Measurements from ENCODE around the gene ZNF84. TPM values are rescaled to one million over a fixed set of nuclear protein-coding genes. Genes with fewer than 3 reads are reported as not detected.

Gene ZNF84
- total RNA-seq = 26.0 TPM

DNA sequence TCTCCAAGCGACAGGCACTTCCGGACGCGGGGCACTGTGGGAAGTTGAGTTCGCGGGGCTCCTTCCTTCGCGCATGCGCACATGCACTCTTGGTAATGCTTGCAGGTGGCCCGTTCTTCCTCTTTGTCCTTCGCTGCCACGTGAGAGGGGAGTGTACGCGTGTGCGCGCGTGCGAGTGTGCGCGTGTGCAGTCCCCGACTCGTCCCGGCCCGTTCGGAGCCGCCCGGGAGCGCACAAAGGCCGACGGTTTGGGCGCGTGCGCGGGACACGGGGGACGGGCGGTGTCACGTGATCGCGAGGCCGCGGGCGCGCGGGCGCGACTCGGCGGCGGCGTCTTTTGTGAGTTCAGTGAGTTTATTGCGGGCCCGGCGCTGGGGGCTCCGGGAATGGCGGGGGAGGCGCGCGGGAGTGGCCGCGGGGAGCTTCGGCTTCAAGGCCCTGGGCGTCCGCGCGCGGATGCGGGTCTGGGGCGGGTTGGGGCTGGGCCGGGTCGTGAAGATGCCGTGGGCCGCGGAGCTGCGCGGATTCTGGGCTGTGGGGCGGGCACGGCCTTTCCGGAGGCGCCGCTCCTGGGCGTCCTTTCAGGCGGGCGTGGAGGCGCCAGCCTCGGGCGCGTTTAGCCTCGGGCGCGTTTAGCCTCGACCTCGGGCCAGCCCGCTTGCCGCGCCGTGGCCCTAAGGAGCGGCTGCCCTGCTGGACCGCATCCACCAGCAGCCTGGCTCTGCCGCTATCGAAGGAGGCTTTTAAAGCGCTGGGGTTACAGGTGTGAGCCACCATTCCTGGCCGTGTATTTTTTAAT is at the start of gene ZNF84:
ZNF84 (plus strand) TSS at position 303 of the 799 bp plus-strand sequence. CDS start 3,959 bp downstream, outside the sequence.
- H3K9me3 ChIP-seq (ENCODE audit: low read depth, low read length) = peaks cover 48% of the 10 kb centered on the region
- no peaks in the 10 kb centered on the region for H3K27me3 ChIP-seq (ENCODE audit: insufficient read depth, low read length)
- peak within 1 kb of the TSS; percentile 60 for H3K4me3 ChIP-seq (ENCODE audit: low read length)
- peaks cover 9% of the 10 kb centered on the region for H3K4me1 ChIP-seq (ENCODE audit: insufficient read depth, low read length)

- no peaks in the 10 kb centered on the region for H3K4me1 ChIP-seq (ENCODE audit: insufficient read depth, low read length)
- H3K4me3 ChIP-seq (ENCODE audit: low read length) = no peak overlapping the region
- H3K9me3 ChIP-seq (ENCODE audit: low read depth, low read length) = peaks cover 87% of the 10 kb centered on the region
- no peaks in the 10 kb centered on the region for H3K27me3 ChIP-seq (ENCODE audit: insufficient read depth, low read length)
These were observed 38.6 kb upstream of the ZNF84 start for GRCh38 chr12:132998741-132999140.

GRCh38 chr12:133010657-133011297 is 26.5 kb upstream of the ZNF84 start:
- no peak overlapping the region for H3K4me3 ChIP-seq (ENCODE audit: low read length)
- no peaks in the 10 kb centered on the region for H3K27me3 ChIP-seq (ENCODE audit: insufficient read depth, low read length)
- H3K9me3 ChIP-seq (ENCODE audit: low read depth, low read length) = peaks cover 89% of the 10 kb centered on the region
- no peaks in the 10 kb centered on the region for H3K4me1 ChIP-seq (ENCODE audit: insufficient read depth, low read length)

DNA sequence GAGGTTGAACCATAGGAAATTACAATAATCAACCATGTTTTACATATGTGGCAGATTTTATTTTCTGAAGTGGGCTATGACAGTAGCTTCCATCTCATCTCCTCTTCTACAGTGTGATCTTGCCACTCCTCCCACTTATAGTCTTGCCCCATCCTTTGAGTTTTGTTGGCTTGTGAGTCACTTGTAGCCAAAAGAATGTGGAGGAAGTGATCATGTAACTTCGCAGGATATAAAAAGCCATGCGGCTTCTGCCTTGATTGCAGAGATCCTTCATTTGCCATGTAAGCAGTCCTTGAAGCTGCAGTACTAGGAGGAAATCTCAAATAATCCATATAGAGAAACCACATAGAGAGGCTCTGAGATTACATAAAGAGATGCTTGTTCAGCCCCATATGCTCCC is 13.7 kb upstream of the ZNF84 start:
- H3K27me3 ChIP-seq (ENCODE audit: insufficient read depth, low read length) = no peaks in the 10 kb centered on the region
- no peak overlapping the region for H3K4me3 ChIP-seq (ENCODE audit: low read length)
- no peaks in the 10 kb centered on the region for H3K4me1 ChIP-seq (ENCODE audit: insufficient read depth, low read length)
- H3K9me3 ChIP-seq (ENCODE audit: low read depth, low read length) = peaks cover 46% of the 10 kb centered on the region

GRCh38 chr12:133026996-133027395 is 10.3 kb upstream of the ZNF84 start:
- Histone ChIP-seq H3K4me3 (ENCODE audit: low read length) (no peak overlapping the region), H3K4me1 (ENCODE audit: insufficient read depth, low read length) (no peaks in the 10 kb centered on the region), H3K27me3 (ENCODE audit: insufficient read depth, low read length) (no peaks in the 10 kb centered on the region), H3K9me3 (ENCODE audit: low read depth, low read length) (peaks cover 38% of the 10 kb centered on the region)

- Histone ChIP-seq H3K9me3 (ENCODE audit: low read depth, low read length) (peaks cover 54% of the 10 kb centered on the region), H3K4me1 (ENCODE audit: insufficient read depth, low read length) (peaks cover 9% of the 10 kb centered on the region), H3K4me3 (ENCODE audit: low read length) (peak overlapping the region; percentile 60), H3K27me3 (ENCODE audit: insufficient read depth, low read length) (no peaks in the 10 kb centered on the region)
These were observed 905 bp downstream of the ZNF84 start for GRCh38 chr12:133038118-133038709.

GRCh38 chr12:133046698-133047097 is 9.4 kb downstream of the ZNF84 start:
- H3K4me3 ChIP-seq (ENCODE audit: low read length) = no peak overlapping the region
- H3K4me1 ChIP-seq (ENCODE audit: insufficient read depth, low read length) = no peaks in the 10 kb centered on the region

DNA sequence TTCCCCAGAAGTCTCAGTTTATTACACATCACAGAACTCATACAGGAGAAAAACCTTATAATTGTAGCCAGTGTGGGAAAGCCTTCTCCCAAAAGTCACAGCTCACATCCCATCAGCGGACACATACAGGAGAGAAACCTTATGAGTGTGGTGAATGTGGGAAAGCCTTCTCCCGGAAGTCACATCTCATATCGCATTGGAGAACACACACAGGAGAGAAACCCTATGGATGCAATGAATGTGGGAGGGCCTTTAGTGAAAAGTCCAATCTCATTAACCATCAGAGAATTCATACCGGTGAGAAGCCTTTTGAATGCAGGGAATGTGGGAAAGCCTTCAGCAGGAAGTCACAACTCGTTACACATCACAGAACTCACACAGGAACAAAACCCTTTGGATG is 20.1 kb downstream of the ZNF84 start:
- Histone ChIP-seq H3K9me3 (ENCODE audit: low read depth, low read length) (peaks cover 99% of the 10 kb centered on the region), H3K4me3 (ENCODE audit: low read length) (no peak overlapping the region), H3K4me1 (ENCODE audit: insufficient read depth, low read length) (no peaks in the 10 kb centered on the region), H3K27me3 (ENCODE audit: insufficient read depth, low read length) (no peaks in the 10 kb centered on the region)

More at GRCh38 chr12:133046698-133047097, 9.4 kb downstream of the ZNF84 start:
- Histone ChIP-seq H3K27me3 (ENCODE audit: insufficient read depth, low read length) (no peaks in the 10 kb centered on the region), H3K9me3 (ENCODE audit: low read depth, low read length) (peaks cover 93% of the 10 kb centered on the region)

DNA sequence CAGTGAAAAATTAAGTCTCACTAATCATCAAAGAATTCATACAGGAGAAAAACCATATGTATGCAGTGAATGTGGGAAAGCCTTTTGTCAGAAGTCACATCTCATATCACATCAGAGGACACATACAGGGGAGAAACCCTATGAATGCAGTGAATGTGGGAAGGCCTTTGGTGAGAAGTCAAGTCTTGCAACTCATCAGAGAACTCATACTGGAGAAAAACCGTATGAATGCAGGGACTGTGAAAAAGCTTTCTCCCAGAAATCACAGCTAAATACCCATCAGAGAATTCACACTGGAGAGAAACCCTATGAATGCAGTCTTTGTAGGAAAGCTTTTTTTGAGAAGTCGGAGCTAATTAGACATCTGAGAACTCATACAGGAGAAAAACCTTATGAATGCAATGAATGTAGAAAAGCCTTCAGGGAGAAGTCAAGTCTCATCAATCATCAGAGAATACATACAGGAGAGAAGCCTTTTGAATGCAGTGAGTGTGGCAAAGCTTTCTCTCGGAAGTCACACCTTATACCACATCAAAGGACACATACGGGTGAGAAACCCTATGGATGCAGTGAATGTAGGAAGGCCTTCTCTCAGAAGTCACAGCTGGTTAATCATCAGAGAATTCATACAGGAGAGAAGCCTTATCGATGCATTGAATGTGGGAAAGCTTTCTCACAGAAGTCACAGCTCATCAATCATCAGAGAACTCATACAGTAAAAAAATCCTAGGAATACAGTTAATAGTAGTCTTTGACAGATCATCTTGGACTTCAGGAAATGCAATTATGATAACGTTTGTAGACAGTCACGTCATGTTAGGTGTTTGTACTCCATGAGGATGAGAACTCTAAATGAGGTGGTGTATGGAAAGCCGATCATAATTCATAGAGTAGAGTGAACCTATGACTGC is 21.1 kb downstream of the ZNF84 start:
- H3K27me3 ChIP-seq (ENCODE audit: insufficient read depth, low read length) = no peaks in the 10 kb centered on the region
- H3K4me3 ChIP-seq (ENCODE audit: low read length) = no peak overlapping the region
- H3K4me1 ChIP-seq (ENCODE audit: insufficient read depth, low read length) = no peaks in the 10 kb centered on the region
- peaks cover 99% of the 10 kb centered on the region for H3K9me3 ChIP-seq (ENCODE audit: low read depth, low read length)

DNA sequence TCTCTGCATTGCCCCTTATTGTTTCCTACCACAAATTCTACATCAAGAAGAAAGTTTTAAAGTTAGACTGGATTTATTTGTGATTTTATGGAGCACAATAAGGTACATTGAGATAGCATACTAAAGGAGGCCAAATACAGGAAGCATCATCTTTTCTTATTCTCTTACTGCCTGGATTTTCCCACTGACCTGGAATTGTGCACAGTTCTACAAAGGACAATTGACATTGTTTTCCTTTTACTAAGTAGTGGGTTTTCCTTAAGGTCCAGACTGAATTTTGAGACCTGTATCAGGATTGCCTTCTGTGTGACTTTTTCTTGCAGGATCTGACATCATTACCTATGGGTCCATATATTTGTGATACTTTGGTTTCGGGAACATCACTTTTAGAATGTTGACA is 24.6 kb downstream of the ZNF84 start:
- Histone ChIP-seq H3K9me3 (ENCODE audit: low read depth, low read length) (peaks cover 98% of the 10 kb centered on the region), H3K27me3 (ENCODE audit: insufficient read depth, low read length) (no peaks in the 10 kb centered on the region), H3K4me3 (ENCODE audit: low read length) (no peak overlapping the region), H3K4me1 (ENCODE audit: insufficient read depth, low read length) (no peaks in the 10 kb centered on the region)

- Histone ChIP-seq H3K9me3 (ENCODE audit: low read depth, low read length) (peaks cover 95% of the 10 kb centered on the region), H3K27me3 (ENCODE audit: insufficient read depth, low read length) (no peaks in the 10 kb centered on the region), H3K4me3 (ENCODE audit: low read length) (no peak overlapping the region), H3K4me1 (ENCODE audit: insufficient read depth, low read length) (no peaks in the 10 kb centered on the region)
These were observed 26.2 kb downstream of the ZNF84 start for GRCh38 chr12:133063556-133063955.

DNA sequence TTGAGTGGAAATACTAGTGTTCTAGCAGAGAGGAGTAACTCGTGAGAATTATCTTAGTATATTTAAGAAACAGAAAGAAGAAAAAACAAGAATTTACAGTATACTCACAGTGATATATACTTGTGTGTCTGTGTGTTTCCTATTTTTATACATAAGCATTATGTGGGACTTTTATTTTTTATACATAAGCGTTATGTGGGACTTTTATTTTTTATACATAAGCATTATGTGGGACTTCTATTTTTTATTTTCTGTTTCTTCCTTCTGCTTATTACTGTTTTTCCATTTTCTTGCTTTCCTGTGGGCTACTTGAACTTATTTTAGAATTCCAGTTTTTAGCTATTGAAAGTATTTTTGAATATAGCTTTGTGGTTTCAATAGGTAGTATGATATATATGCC is 36.5 kb downstream of the ZNF84 start:
- H3K9me3 ChIP-seq (ENCODE audit: low read depth, low read length) = peaks cover 64% of the 10 kb centered on the region
- H3K4me1 ChIP-seq (ENCODE audit: insufficient read depth, low read length) = no peaks in the 10 kb centered on the region
- no peak overlapping the region for H3K4me3 ChIP-seq (ENCODE audit: low read length)
- no peaks in the 10 kb centered on the region for H3K27me3 ChIP-seq (ENCODE audit: insufficient read depth, low read length)

GRCh38 chr12:133080026-133080367 is 42.7 kb downstream of the ZNF84 start:
- Histone ChIP-seq H3K9me3 (ENCODE audit: low read depth, low read length) (peaks cover 69% of the 10 kb centered on the region), H3K27me3 (ENCODE audit: insufficient read depth, low read length) (no peaks in the 10 kb centered on the region), H3K4me3 (ENCODE audit: low read length) (peak overlapping the region; percentile 66), H3K4me1 (ENCODE audit: insufficient read depth, low read length) (peaks cover 16% of the 10 kb centered on the region)

DNA sequence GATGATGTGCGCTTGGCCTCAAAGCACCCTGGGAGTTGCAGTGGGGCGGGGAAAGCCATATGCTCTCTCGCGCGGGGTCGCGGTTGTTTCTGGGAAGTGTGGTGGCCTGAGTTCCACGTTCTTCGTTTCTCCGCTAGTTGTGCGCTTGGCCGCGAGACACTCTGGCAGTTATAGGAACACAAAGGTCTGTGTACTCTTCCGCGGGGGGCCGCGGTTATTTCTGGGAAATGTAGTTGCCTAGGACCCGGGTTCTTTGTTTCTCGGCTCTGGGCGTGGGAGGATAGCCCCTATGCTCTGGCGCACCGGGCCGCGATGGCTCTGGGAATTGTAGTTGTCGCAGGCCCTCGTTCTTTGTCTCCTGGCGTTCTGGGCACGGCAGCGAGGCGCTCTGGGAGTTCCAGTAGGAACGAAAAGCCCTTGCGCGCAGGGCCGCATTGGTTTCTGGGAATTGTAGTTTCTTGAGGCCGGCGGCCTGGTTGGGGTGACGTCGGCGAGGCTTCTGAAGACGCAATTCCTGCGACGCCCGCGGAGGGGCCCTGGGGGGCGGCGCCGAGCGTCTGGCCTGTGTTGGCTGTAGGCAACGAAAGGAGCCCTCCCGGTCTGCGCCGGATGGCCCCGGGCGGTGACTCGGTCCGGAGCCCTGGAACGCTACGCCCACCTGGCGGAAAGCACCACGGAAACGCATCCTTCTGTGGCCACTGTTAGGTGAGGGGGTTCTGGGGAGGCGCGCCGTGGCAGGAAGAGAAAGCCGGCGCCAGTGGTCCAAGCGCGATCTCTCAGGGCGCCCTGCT is 43.3 kb downstream of the ZNF84 start, which contains the start of gene ZNF140:
ZNF140 (plus strand) TSS at position 556 of the 791 bp plus-strand sequence. CDS start 398 bp downstream, outside the sequence.
- Histone ChIP-seq H3K4me3 (ENCODE audit: low read length) (peak within 1 kb of the TSS; percentile 66), H3K4me1 (ENCODE audit: insufficient read depth, low read length) (peaks cover 16% of the 10 kb centered on the region), H3K9me3 (ENCODE audit: low read depth, low read length) (peaks cover 71% of the 10 kb centered on the region), H3K27me3 (ENCODE audit: insufficient read depth, low read length) (no peaks in the 10 kb centered on the region)
